ENCODE measurements around the gene HDAC8. TPM values are rescaled to one million over a fixed set of nuclear protein-coding genes. Genes with fewer than 3 reads are reported as not detected.

The HDAC8 gene
- total RNA-seq, 1 donor from 2014 or later, result 21.4 TPM

DNA sequence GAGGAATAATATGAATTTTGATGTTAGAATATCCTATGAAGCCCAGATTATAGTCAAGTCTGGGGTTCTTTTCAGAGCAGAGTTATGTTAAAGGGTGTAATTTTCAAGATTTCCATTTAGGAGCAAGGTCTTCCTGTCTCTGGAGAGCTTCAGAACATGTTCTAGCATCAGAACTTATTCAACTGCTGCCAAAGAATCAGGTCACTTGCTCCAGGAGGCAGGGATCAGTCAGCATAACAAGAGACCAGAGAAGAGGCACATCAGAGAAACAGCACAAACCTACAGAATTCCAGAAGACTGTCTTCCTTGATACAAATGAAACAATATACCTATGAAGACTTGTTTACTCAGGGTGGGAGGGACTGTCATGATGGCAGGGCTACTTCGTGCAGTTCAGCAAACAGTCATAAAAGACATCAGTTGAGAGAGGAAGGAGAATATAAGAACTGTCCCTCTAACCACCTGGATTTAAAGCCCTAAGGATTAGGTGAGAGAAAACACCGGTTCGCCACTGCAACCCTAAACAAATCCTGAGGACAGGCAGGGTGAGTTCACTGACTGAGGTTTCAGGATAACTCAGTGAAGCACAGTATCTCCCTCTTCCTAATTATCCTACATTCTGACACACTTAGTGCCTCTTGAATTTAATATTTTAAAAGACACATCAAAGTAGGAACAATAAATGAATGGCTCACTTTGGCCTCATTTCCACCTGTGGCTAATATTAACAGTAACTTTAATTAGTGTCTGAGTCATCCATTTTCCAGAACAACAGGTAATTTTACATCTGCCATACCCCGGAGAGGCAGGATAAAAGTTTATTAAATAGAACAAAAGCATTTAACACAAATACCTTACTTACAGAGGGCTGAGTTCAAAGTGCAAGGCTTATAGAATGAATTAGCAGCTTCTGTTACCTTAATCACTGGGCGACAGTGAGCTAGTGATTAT, 93.0 kb downstream of the HDAC8 start:
- peaks cover 5 to 11% (median 9%) of the 10 kb centered on the region in 3 donors for H3K4me1 ChIP-seq (ENCODE audit: control insufficient read depth in 3 of 3, insufficient read depth in 3 of 3, low read length in 3 of 3)
- no peaks in the 10 kb centered on the region for H3K27me3 ChIP-seq (ENCODE audit: control insufficient read depth in 3 of 3, insufficient read depth in 3 of 3, low read length in 3 of 3)
- no peak overlapping the region for H3K27ac ChIP-seq (ENCODE audit: low read depth, low read length)
- H3K4me3 ChIP-seq (ENCODE audit: low read length in 3 of 3), result no peak overlapping the region
- H3K9me3 ChIP-seq (ENCODE audit: control insufficient read depth in 3 of 3, low read length in 3 of 3), result no peaks in the 10 kb centered on the region
- no peak overlapping the region for H3K9ac ChIP-seq (ENCODE audit: low read depth in 1 of 3, low read length in 3 of 3)
- H3K36me3 ChIP-seq (ENCODE audit: control insufficient read depth in 3 of 3, insufficient read depth in 3 of 3, low read length in 3 of 3), result no peaks in the 10 kb centered on the region

GRCh38 chrX:72478853-72479252, 93.8 kb downstream of the HDAC8 start:
- no peaks in the 10 kb centered on the region for H3K36me3 ChIP-seq (ENCODE audit: control insufficient read depth in 3 of 3, insufficient read depth in 3 of 3, low read length in 3 of 3)
- H3K9me3 ChIP-seq (ENCODE audit: control insufficient read depth in 3 of 3, low read length in 3 of 3), result no peaks in the 10 kb centered on the region
- no peaks in the 10 kb centered on the region for H3K27me3 ChIP-seq (ENCODE audit: control insufficient read depth in 3 of 3, insufficient read depth in 3 of 3, low read length in 3 of 3)
- H3K27ac ChIP-seq (ENCODE audit: low read depth, low read length), result no peak overlapping the region
- H3K9ac ChIP-seq (ENCODE audit: low read depth in 1 of 3, low read length in 3 of 3), result no peak overlapping the region
- peaks cover 5 to 11% (median 9%) of the 10 kb centered on the region in 3 donors for H3K4me1 ChIP-seq (ENCODE audit: control insufficient read depth in 3 of 3, insufficient read depth in 3 of 3, low read length in 3 of 3)
- H3K4me3 ChIP-seq (ENCODE audit: low read length in 3 of 3), result no peak overlapping the region

DNA sequence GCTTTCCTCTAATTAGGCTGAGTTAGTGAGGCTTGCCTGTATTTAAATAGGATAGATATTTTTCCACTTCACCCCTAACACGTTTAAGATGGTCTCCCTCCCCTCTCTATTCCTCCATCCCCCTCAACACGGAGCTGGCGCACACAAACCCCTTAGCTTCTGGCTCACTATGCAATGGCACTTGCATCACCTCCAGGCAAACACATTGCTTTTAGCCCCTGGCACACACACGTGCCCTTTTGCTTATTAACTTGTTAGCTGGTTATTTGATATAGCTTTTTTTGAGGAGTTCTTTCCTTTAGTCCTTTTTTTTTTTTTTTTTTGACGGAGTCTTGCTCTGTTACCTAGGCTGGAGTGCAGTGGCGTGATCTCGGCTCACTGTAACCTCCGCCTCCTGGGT, 94.3 kb downstream of the HDAC8 start:
- H3K9me3 ChIP-seq (ENCODE audit: control insufficient read depth in 3 of 3, low read length in 3 of 3), result no peaks in the 10 kb centered on the region
- H3K27ac ChIP-seq (ENCODE audit: low read depth, low read length), result no peak overlapping the region
- no peak overlapping the region for H3K9ac ChIP-seq (ENCODE audit: low read depth in 1 of 3, low read length in 3 of 3)
- no peak overlapping the region for H3K4me3 ChIP-seq (ENCODE audit: low read length in 3 of 3)
- no peaks in the 10 kb centered on the region for H3K27me3 ChIP-seq (ENCODE audit: control insufficient read depth in 3 of 3, insufficient read depth in 3 of 3, low read length in 3 of 3)
- peaks cover 5 to 11% (median 9%) of the 10 kb centered on the region in 3 donors for H3K4me1 ChIP-seq (ENCODE audit: control insufficient read depth in 3 of 3, insufficient read depth in 3 of 3, low read length in 3 of 3)
- no peaks in the 10 kb centered on the region for H3K36me3 ChIP-seq (ENCODE audit: control insufficient read depth in 3 of 3, insufficient read depth in 3 of 3, low read length in 3 of 3)

GRCh38 chrX:72477781-72478181, 94.9 kb downstream of the HDAC8 start:
- H3K27me3 ChIP-seq (ENCODE audit: control insufficient read depth in 3 of 3, insufficient read depth in 3 of 3, low read length in 3 of 3), result no peaks in the 10 kb centered on the region
- no peak overlapping the region for H3K4me3 ChIP-seq (ENCODE audit: low read length in 3 of 3)
- no peak overlapping the region for H3K9ac ChIP-seq (ENCODE audit: low read depth in 1 of 3, low read length in 3 of 3)
- H3K4me1 ChIP-seq (ENCODE audit: control insufficient read depth in 3 of 3, insufficient read depth in 3 of 3, low read length in 3 of 3), result peaks cover 5 to 11% (median 9%) of the 10 kb centered on the region in 3 donors
- H3K9me3 ChIP-seq (ENCODE audit: control insufficient read depth in 3 of 3, low read length in 3 of 3), result no peaks in the 10 kb centered on the region
- no peak overlapping the region for H3K27ac ChIP-seq (ENCODE audit: low read depth, low read length)
- no peaks in the 10 kb centered on the region for H3K36me3 ChIP-seq (ENCODE audit: control insufficient read depth in 3 of 3, insufficient read depth in 3 of 3, low read length in 3 of 3)

DNA sequence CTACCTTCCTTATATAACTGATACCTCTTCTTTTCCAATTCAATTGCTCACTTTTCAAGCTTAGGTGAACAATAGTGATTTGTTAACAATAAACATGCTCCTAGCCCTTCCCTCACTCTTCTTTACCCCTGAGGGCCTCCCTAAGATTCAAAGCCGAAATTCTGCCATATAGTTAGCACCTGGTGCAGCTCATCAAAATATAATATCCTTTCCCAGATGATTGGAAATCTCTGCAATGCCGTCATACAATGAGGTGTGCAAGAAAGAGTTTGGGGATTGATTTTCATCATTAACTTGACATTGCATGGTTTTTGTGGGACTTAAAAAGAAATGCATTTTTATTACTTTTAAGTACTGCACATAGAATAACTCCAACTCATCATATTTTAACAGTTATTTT, 95.3 kb downstream of the HDAC8 start:
- Histone ChIP-seq H3K4me3 (ENCODE audit: low read length in 3 of 3) (no peak overlapping the region), H3K27ac (ENCODE audit: low read depth, low read length) (no peak overlapping the region), H3K36me3 (ENCODE audit: control insufficient read depth in 3 of 3, insufficient read depth in 3 of 3, low read length in 3 of 3) (no peaks in the 10 kb centered on the region), H3K9ac (ENCODE audit: low read depth in 1 of 3, low read length in 3 of 3) (no peak overlapping the region), H3K27me3 (ENCODE audit: control insufficient read depth in 3 of 3, insufficient read depth in 3 of 3, low read length in 3 of 3) (no peaks in the 10 kb centered on the region), H3K9me3 (ENCODE audit: control insufficient read depth in 3 of 3, low read length in 3 of 3) (no peaks in the 10 kb centered on the region), H3K4me1 (ENCODE audit: control insufficient read depth in 3 of 3, insufficient read depth in 3 of 3, low read length in 3 of 3) (peaks cover 5 to 11% (median 9%) of the 10 kb centered on the region in 3 donors)

- Histone ChIP-seq H3K36me3 (ENCODE audit: control insufficient read depth in 3 of 3, insufficient read depth in 3 of 3, low read length in 3 of 3) (no peaks in the 10 kb centered on the region), H3K9ac (ENCODE audit: low read depth in 1 of 3, low read length in 3 of 3) (no peak overlapping the region), H3K4me1 (ENCODE audit: control insufficient read depth in 3 of 3, insufficient read depth in 3 of 3, low read length in 3 of 3) (peaks cover 5 to 11% (median 9%) of the 10 kb centered on the region in 3 donors), H3K4me3 (ENCODE audit: low read length in 3 of 3) (peak overlapping the region in 1 of 3 donors; percentile 17), H3K27me3 (ENCODE audit: control insufficient read depth in 3 of 3, insufficient read depth in 3 of 3, low read length in 3 of 3) (no peaks in the 10 kb centered on the region), H3K9me3 (ENCODE audit: control insufficient read depth in 3 of 3, low read length in 3 of 3) (no peaks in the 10 kb centered on the region), H3K27ac (ENCODE audit: low read depth, low read length) (peak overlapping the region; percentile 63)
Observed at GRCh38 chrX:72475952-72476668, 96.5 kb downstream of the HDAC8 start.

GRCh38 chrX:72475338-72475737, 97.3 kb downstream of the HDAC8 start:
- no peak overlapping the region for H3K9ac ChIP-seq (ENCODE audit: low read depth in 1 of 3, low read length in 3 of 3)
- peaks cover 5 to 11% (median 9%) of the 10 kb centered on the region in 3 donors for H3K4me1 ChIP-seq (ENCODE audit: control insufficient read depth in 3 of 3, insufficient read depth in 3 of 3, low read length in 3 of 3)

DNA sequence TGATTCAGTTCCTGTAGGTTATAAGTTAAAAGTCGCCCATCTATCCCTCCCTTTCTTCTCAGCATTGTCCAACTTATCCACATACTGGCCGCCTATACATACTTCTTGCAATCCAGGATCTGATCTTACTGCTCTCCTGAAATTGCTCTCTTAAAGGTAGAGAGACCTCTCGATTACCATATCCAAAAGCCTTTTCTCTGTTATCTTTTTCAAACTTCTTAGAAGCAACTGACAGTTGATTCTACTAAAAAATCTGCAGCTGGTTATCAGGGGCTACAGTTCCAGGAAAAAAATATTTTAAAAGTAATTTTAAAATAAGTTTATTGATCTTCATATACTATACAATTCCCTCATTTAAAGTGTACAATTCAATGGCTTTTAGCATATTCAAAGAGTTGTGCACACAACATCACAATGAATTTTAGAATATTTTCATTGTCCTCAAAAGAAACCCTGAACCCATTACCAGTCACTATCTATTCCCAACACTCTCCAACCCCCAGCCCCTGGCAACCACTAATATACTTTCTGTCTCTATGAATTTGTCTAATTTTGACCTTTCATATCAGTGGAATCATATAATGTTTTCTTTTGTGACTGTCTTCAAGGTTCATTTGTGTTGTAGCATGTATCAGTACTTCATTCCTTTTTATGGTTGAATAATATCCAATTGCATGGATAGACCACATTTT, 102.0 kb downstream of the HDAC8 start:
- no peaks in the 10 kb centered on the region for H3K27me3 ChIP-seq (ENCODE audit: control insufficient read depth in 3 of 3, insufficient read depth in 3 of 3, low read length in 3 of 3)
- H3K27ac ChIP-seq (ENCODE audit: low read depth, low read length), result no peak overlapping the region
- no peak overlapping the region for H3K9ac ChIP-seq (ENCODE audit: low read depth in 1 of 3, low read length in 3 of 3)
- H3K4me3 ChIP-seq (ENCODE audit: low read length in 3 of 3), result no peak overlapping the region
- H3K36me3 ChIP-seq (ENCODE audit: control insufficient read depth in 3 of 3, insufficient read depth in 3 of 3, low read length in 3 of 3), result no peaks in the 10 kb centered on the region
- H3K4me1 ChIP-seq (ENCODE audit: control insufficient read depth in 3 of 3, insufficient read depth in 3 of 3, low read length in 3 of 3), result peaks cover 0 to 3% (median 0%) of the 10 kb centered on the region in 3 donors
- no peaks in the 10 kb centered on the region for H3K9me3 ChIP-seq (ENCODE audit: control insufficient read depth in 3 of 3, low read length in 3 of 3)

More at GRCh38 chrX:72475338-72475737, 97.3 kb downstream of the HDAC8 start:
- Histone ChIP-seq H3K4me3 (ENCODE audit: low read length in 3 of 3) (no peak overlapping the region), H3K36me3 (ENCODE audit: control insufficient read depth in 3 of 3, insufficient read depth in 3 of 3, low read length in 3 of 3) (no peaks in the 10 kb centered on the region), H3K9me3 (ENCODE audit: control insufficient read depth in 3 of 3, low read length in 3 of 3) (no peaks in the 10 kb centered on the region), H3K27ac (ENCODE audit: low read depth, low read length) (no peak overlapping the region), H3K27me3 (ENCODE audit: control insufficient read depth in 3 of 3, insufficient read depth in 3 of 3, low read length in 3 of 3) (no peaks in the 10 kb centered on the region)

- Histone ChIP-seq H3K9me3 (ENCODE audit: control insufficient read depth in 3 of 3, low read length in 3 of 3) (no peaks in the 10 kb centered on the region), H3K4me3 (ENCODE audit: low read length in 3 of 3) (no peak overlapping the region), H3K27me3 (ENCODE audit: control insufficient read depth in 3 of 3, insufficient read depth in 3 of 3, low read length in 3 of 3) (no peaks in the 10 kb centered on the region), H3K27ac (ENCODE audit: low read depth, low read length) (no peak overlapping the region), H3K9ac (ENCODE audit: low read depth in 1 of 3, low read length in 3 of 3) (no peak overlapping the region), H3K36me3 (ENCODE audit: control insufficient read depth in 3 of 3, insufficient read depth in 3 of 3, low read length in 3 of 3) (no peaks in the 10 kb centered on the region), H3K4me1 (ENCODE audit: control insufficient read depth in 3 of 3, insufficient read depth in 3 of 3, low read length in 3 of 3) (peaks cover 0 to 3% (median 0%) of the 10 kb centered on the region in 3 donors)
Observed at GRCh38 chrX:72470117-72470516, 102.5 kb downstream of the HDAC8 start.
